HEK293 (cell line): ENCODE results near the gene GRK5.

Source experiments
- CTCF ChIA-PET: fragments of 350-600 bp; formaldehyde crosslinking; extraction: SDS; loops from one replicate; lab custom pipeline; 2021; ENCODE audit warnings: antibody characterized with exemption; lab: Yijun Ruan, JAX
- POLR2A ChIA-PET: fragments of 300-600 bp; formaldehyde crosslinking; extraction: SDS; loops from one replicate; lab custom pipeline; 2020; ENCODE audit warnings: antibody characterized with exemption, inconsistent platforms; lab: Yijun Ruan, JAX
- H3K27ac ChIP-seq: fragments of 200-500 bp; sonication (Bioruptor generic); 2 replicates; pipeline ENCODE4 v1.5.1; 2014; ENCODE audit warnings: low read depth, low read length, control low read depth, inconsistent platforms; ENCODE audit errors: extremely low read depth
- H3K36me3 ChIP-seq, 2 experiments: fragments of 200-500 bp in 1 of 2; sonication (Bioruptor generic) in 1 of 2; 1 replicate in 1 of 2; 2 replicates in 1 of 2; pipeline ENCODE4 v1.5.1; 2014 to 2017; ENCODE audit warnings: inconsistent platforms in 2 of 2, low read length in 2 of 2; ENCODE audit not compliant: control insufficient read depth in 2 of 2, insufficient read depth in 1 of 2
- H3K4me1 ChIP-seq: fragments of 200-500 bp; sonication (Bioruptor generic); 2 replicates; pipeline ENCODE4 v1.5.1; 2014; ENCODE audit warnings: mild to moderate bottlenecking, low read length, inconsistent platforms; ENCODE audit not compliant: control insufficient read depth, insufficient read depth
- H3K4me3 ChIP-seq: 2 replicates; pipeline ENCODE4 v1.5.1; 2011; ENCODE audit warnings: low read depth, mild to moderate bottlenecking, control low read depth, low read length, moderate library complexity
- H3K9me3 ChIP-seq: fragments of 200-500 bp; sonication (Bioruptor generic); 2 replicates; pipeline ENCODE4 v1.5.1; 2014; ENCODE audit warnings: low read depth, low read length, inconsistent platforms; ENCODE audit not compliant: control insufficient read depth, insufficient read depth
- BCL11A ChIP-seq: fragments of 450-650 bp; formaldehyde crosslinking; IDR thresholded peaks from 2 replicates; pipeline ENCODE4 v1.5.1; 2016; ENCODE audit warnings: low read depth, missing biosample characterization, missing genetic modification characterization
- OVOL3 ChIP-seq: fragments of 450-650 bp; formaldehyde crosslinking; IDR thresholded peaks from 2 replicates; pipeline ENCODE4 v1.5.1; 2016; ENCODE audit warnings: missing biosample characterization, missing genetic modification characterization
- REST ChIP-seq: fragments of 450-650 bp; formaldehyde crosslinking; IDR thresholded peaks from 2 replicates; pipeline ENCODE4 v1.5.1; 2016; ENCODE audit warnings: missing biosample characterization, missing genetic modification characterization
- SCRT1 ChIP-seq: fragments of 450-650 bp; formaldehyde crosslinking; IDR thresholded peaks from 2 replicates; pipeline ENCODE4 v1.5.1; 2016; ENCODE audit warnings: missing biosample characterization, missing genetic modification characterization, borderline replicate concordance
- YY2 ChIP-seq: fragments of 450-650 bp; formaldehyde crosslinking; IDR thresholded peaks from 2 replicates; pipeline ENCODE4 v1.5.1; 2016; ENCODE audit warnings: missing biosample characterization, missing genetic modification characterization
- ZBTB20 ChIP-seq: fragments of 450-650 bp; formaldehyde crosslinking; IDR thresholded peaks from 2 replicates; pipeline ENCODE4 v1.5.1; 2016; ENCODE audit warnings: missing biosample characterization, missing genetic modification characterization
- ZEB2 ChIP-seq: fragments of 450-650 bp; formaldehyde crosslinking; IDR thresholded peaks from 2 replicates; pipeline ENCODE4 v1.5.1; 2016; ENCODE audit warnings: missing biosample characterization, missing genetic modification characterization
- ZNF2 ChIP-seq: fragments of 450-650 bp; formaldehyde crosslinking; IDR thresholded peaks from 2 replicates; pipeline ENCODE4 v1.5.1; 2016; ENCODE audit warnings: missing biosample characterization, missing genetic modification characterization
- ZNF202 ChIP-seq: fragments of 450-650 bp; formaldehyde crosslinking; IDR thresholded peaks from 2 replicates; pipeline ENCODE4 v1.5.1; 2016; ENCODE audit warnings: missing biosample characterization, missing genetic modification characterization, borderline replicate concordance
- ZNF248 ChIP-seq: fragments of 450-650 bp; formaldehyde crosslinking; IDR thresholded peaks from 2 replicates; pipeline ENCODE4 v1.5.1; 2017; ENCODE audit warnings: missing biosample characterization, missing genetic modification characterization
- ZNF350 ChIP-seq: fragments of 450-650 bp; formaldehyde crosslinking; IDR thresholded peaks from 2 replicates; pipeline ENCODE4 v1.5.0; 2017; ENCODE audit warnings: missing biosample characterization, mild to moderate bottlenecking, missing genetic modification characterization
- ZNF37A ChIP-seq: fragments of 450-650 bp; IDR thresholded peaks from 2 replicates; pipeline ENCODE4 v1.5.1; 2018; ENCODE audit warnings: missing biosample characterization, missing genetic modification characterization
- ZNF391 ChIP-seq: fragments of 450-650 bp; formaldehyde crosslinking; IDR thresholded peaks from 2 replicates; pipeline ENCODE4 v1.5.1; 2016; ENCODE audit warnings: low read depth, missing biosample characterization, missing genetic modification characterization, borderline replicate concordance
- ZNF426 ChIP-seq: fragments of 450-650 bp; formaldehyde crosslinking; IDR thresholded peaks from 2 replicates; pipeline ENCODE4 v1.5.1; 2017; ENCODE audit warnings: missing biosample characterization, missing genetic modification characterization, mild to moderate bottlenecking, inconsistent platforms, moderate library complexity
- ZNF544 ChIP-seq: fragments of 450-650 bp; formaldehyde crosslinking; IDR thresholded peaks from 2 replicates; pipeline ENCODE4 v1.5.0; 2017; ENCODE audit warnings: missing biosample characterization, missing genetic modification characterization
- ZNF561 ChIP-seq: fragments of 450-650 bp; IDR thresholded peaks from 2 replicates; pipeline ENCODE4 v1.5.1; 2018; ENCODE audit warnings: missing biosample characterization, missing genetic modification characterization, borderline replicate concordance
- ZNF585B ChIP-seq: fragments of 450-650 bp; formaldehyde crosslinking; IDR thresholded peaks from 2 replicates; pipeline ENCODE4 v1.5.1; 2016; ENCODE audit warnings: missing biosample characterization, missing genetic modification characterization
- ZNF596 ChIP-seq: fragments of 450-650 bp; IDR thresholded peaks from 2 replicates; pipeline ENCODE4 v1.5.0; 2018; ENCODE audit warnings: missing biosample characterization, mild to moderate bottlenecking, missing genetic modification characterization, moderate library complexity
- TF ChIP-seq, protein P1 (sequence below): fragments of 450-650 bp; formaldehyde crosslinking; IDR thresholded peaks from 2 replicates; pipeline ENCODE4 v1.5.1; 2016; ENCODE audit warnings: missing biosample characterization, missing genetic modification characterization

GRK5 gene

GRCh38 chr10:119457966-119458766 is 250.8 kb downstream of the GRK5 start (continued):
- TF ChIP-seq ZNF202 (tag by site-specific recombination) (no peak), ZNF585B (tag by site-specific recombination) (no peak), BCL11A (tag by site-specific recombination) (no peak), ZNF37A (tag by site-specific recombination) (no peak), ZNF596 (no peak), ZNF248 (tag by site-specific recombination) (no peak), ZNF561 (tag by site-specific recombination) (no peak), OVOL3 (tag by site-specific recombination) (no peak), YY2 (tag by site-specific recombination) (no peak)
- TF ChIP-seq, protein P1, sequence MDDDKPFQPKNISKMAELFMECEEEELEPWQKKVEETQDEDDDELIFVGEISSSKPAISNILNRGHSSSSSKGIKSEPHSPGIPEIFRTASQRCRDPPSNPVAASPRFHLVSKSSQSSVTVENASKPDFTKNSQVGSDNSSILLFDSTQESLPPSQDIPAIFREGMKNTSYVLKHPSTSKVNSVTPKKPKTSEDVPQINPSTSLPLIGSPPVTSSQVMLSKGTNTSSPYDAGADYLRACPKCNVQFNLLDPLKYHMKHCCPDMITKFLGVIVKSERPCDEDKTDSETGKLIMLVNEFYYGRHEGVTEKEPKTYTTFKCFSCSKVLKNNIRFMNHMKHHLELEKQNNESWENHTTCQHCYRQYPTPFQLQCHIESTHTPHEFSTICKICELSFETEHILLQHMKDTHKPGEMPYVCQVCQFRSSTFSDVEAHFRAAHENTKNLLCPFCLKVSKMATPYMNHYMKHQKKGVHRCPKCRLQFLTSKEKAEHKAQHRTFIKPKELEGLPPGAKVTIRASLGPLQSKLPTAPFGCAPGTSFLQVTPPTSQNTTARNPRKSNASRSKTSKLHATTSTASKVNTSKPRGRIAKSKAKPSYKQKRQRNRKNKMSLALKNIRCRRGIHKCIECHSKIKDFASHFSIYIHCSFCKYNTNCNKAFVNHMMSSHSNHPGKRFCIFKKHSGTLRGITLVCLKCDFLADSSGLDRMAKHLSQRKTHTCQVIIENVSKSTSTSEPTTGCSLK (tag by site-specific recombination): no peak

GRCh38 chr10:119459681-119460340 is 252.4 kb downstream of the GRK5 start:
- no peaks in the 10 kb centered on the region for H3K9me3 ChIP-seq
- CTCF ChIA-PET: interaction anchor here (0.9 to 1.3 kb wide), 3 partner anchors 15 to 253 kb away, joined by 3 to 4 read pairs (median 3); no protein-coding TSS in a partner anchor
- H3K27ac ChIP-seq: no peak overlapping the region
- TF ChIP-seq ZBTB20: no peak
- no peak for TF ChIP-seq ZNF2
- no peak for TF ChIP-seq ZNF350 (tag by site-specific recombination)
- no peak for TF ChIP-seq SCRT1 (tag by site-specific recombination)
- TF ChIP-seq ZNF426 (tag by site-specific recombination): no peak
- no peak for TF ChIP-seq ZEB2 (tag by site-specific recombination)
- TF ChIP-seq REST (tag by site-specific recombination): no peak
- no peak for TF ChIP-seq YY2 (tag by site-specific recombination)
- no peak for TF ChIP-seq ZNF544 (tag by site-specific recombination)
- no peak for TF ChIP-seq ZNF391
- POLR2A ChIA-PET: interaction anchor here (0.6 kb wide), 1 partner anchor 74 kb away, joined by 3 read pairs; no protein-coding TSS in a partner anchor
- H3K4me3 ChIP-seq: no peak overlapping the region
- H3K4me1 ChIP-seq: no peaks in the 10 kb centered on the region
- H3K36me3 ChIP-seq: no peaks in the 10 kb centered on the region
